Measurements from ENCODE around the gene PLPP4. TPM values are rescaled to one million over a fixed set of nuclear protein-coding genes. Genes with fewer than 3 reads are reported as not detected.

The PLPP4 gene
- total RNA-seq (2022), result 0.86 and 1.3 TPM in 2 replicates
- Bru-seq, nascent RNA, result percentile 29 among the genes with signal in this experiment
- BruChase-seq, experiment 1, labeled RNA remaining after a 6-hour chase, result percentile 16 among the genes with signal in this experiment
- BruChase-seq, experiment 2, labeled RNA remaining after a 2-hour chase, result percentile 19 among the genes with signal in this experiment
- long read RNA-seq, partial matches to known transcripts, result 1 of 5 reads
- long read RNA-seq, other reads (novel, unspliced or antisense), result 3 of 5 reads

DNA sequence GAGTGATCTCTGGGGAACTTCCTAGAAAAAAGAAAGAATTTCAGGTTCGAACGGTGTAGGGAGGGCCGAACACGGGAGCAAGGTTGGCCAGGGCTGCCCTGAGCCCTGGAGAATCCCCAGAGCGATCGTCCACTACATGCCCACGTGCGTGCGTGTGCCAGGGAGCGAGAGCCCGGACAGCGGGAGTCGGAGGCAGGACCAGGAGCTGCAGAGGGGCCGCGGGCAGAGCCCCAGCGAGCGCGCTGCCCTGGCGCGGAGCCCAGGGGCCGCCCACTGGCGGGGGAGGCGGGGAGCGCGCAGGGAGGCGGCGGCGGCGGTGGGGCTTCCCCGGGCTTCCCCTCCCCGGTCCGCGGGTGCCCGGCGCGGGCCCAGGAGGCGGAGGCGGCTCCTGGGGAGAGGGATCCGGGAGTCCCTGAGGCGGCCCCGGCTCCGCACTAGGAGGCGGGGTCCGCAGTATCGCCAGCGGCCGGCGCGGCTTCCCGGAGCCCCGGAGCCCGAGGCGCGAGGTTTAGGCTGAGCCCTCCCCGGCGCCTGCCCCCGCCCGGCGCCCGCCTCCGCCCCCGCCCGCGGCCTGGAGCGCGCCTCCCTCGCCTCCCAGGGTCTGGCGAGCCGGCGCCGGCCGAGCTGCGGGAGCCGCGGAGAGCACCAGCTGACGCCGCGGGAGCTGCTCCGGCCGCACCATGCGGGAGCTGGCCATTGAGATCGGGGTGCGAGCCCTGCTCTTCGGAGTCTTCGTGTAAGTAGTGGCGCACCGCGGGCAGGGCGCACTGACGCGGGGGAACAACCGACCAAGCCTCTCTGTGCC, at the start of gene PLPP4:
Gene PLPP4, plus strand, starts transcription at position 602 of the 805 bp plus-strand sequence. Its CDS starts 79 bp downstream, at position 681.
- Mint-ChIP-seq H3K4me1 (ENCODE audit: insufficient read depth, unreplicated experiment) (peaks cover 6% of the 10 kb centered on the region), H3K27me3 (ENCODE audit: insufficient read depth, unreplicated experiment) (peaks cover 46% of the 10 kb centered on the region), H3K4me3 (ENCODE audit: unreplicated experiment) (peak within 1 kb of the TSS; percentile 79), H3K27ac (ENCODE audit: low read depth, unreplicated experiment) (no peak within 1 kb of the TSS), H3K36me3 (ENCODE audit: insufficient read depth, unreplicated experiment) (peaks cover 7% of the 10 kb centered on the region), H3K9me3 (ENCODE audit: unreplicated experiment) (no peaks in the 10 kb centered on the region)
- ChIA-PET CTCF (no interaction called here), POLR2A (no interaction called here)
- BruUV-seq (replicated peaks), result no TSS peak
- TF ChIP-seq, protein P1, sequence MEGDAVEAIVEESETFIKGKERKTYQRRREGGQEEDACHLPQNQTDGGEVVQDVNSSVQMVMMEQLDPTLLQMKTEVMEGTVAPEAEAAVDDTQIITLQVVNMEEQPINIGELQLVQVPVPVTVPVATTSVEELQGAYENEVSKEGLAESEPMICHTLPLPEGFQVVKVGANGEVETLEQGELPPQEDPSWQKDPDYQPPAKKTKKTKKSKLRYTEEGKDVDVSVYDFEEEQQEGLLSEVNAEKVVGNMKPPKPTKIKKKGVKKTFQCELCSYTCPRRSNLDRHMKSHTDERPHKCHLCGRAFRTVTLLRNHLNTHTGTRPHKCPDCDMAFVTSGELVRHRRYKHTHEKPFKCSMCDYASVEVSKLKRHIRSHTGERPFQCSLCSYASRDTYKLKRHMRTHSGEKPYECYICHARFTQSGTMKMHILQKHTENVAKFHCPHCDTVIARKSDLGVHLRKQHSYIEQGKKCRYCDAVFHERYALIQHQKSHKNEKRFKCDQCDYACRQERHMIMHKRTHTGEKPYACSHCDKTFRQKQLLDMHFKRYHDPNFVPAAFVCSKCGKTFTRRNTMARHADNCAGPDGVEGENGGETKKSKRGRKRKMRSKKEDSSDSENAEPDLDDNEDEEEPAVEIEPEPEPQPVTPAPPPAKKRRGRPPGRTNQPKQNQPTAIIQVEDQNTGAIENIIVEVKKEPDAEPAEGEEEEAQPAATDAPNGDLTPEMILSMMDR (IDR thresholded peaks at IDR 0.05; ENCODE audit: unreplicated experiment), result no peak
- intact Hi-C loops (cut with micrococcal nuclease), result no loop called here
- peak; percentile 32 for DNase-seq (ENCODE audit: unreplicated experiment)

DNA sequence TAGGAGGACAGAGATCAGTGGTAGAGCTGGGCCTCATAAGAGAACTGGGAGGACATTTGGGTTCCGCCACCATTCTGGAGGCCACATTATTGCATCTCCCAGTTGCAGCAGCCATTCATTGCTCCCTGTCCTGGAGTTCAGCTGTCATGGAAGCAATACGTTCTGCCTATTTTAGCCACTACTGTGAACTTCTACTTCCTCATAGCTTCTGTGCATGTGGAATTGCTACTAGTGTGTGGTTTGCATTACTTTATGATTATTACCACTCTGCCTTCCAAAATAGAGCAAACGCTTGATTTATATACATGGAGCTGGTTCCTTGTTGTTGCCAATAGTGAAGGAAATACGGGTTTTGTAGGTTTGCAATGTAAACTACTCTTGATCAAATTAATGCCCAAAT, 47.2 kb upstream of the PLPP4 start:
- Mint-ChIP-seq H3K27me3 (ENCODE audit: insufficient read depth, unreplicated experiment) (peaks cover 18% of the 10 kb centered on the region), H3K27ac (ENCODE audit: low read depth, unreplicated experiment) (no peak overlapping the region), H3K4me3 (ENCODE audit: unreplicated experiment) (no peak overlapping the region), H3K9me3 (ENCODE audit: unreplicated experiment) (no peaks in the 10 kb centered on the region), H3K36me3 (ENCODE audit: insufficient read depth, unreplicated experiment) (no peaks in the 10 kb centered on the region), H3K4me1 (ENCODE audit: insufficient read depth, unreplicated experiment) (peaks cover 6% of the 10 kb centered on the region)
- CTCF ChIA-PET, result interaction anchor here (0.8 to 2.3 kb wide), 2 partner anchors 13 kb away, joined by 3 to 15 read pairs; no protein-coding TSS in a partner anchor
- POLR2A ChIA-PET, result interaction anchor here (1.3 kb wide), 1 partner anchor 8 kb away, joined by 6 read pairs; no protein-coding TSS in a partner anchor
- intact Hi-C loops (cut with micrococcal nuclease), result no loop called here
- TF ChIP-seq, protein P1 (IDR thresholded peaks at IDR 0.05; ENCODE audit: unreplicated experiment), result no peak
- BruUV-seq (replicated peaks), result no TSS peak
- DNase-seq (ENCODE audit: unreplicated experiment), result no peak

DNA sequence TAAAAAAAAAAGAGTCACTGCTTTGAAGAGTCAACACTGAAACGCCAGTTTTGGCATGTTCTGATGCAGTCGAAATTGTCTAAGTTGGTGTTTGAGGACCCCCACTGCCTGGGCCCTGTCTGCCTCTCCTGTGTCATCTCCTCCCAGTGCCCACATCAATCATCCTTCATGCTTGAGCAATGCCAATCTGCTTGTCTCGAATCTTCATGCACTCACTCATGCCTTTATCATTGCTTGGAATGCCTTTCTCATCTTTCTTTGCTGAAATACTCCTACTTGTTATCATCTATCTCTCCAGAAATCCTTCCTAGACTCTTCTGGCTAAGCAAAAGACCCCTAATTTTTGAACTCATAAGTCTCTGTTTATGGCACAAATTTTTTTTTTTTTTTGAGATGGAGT, 42.1 kb upstream of the PLPP4 start:
- H3K9me3 Mint-ChIP-seq (ENCODE audit: unreplicated experiment), result no peaks in the 10 kb centered on the region
- TF ChIP-seq, protein P1 (IDR thresholded peaks at IDR 0.05; ENCODE audit: unreplicated experiment), result no peak
- POLR2A ChIA-PET, result no interaction called here
- peaks cover 23% of the 10 kb centered on the region for H3K27me3 Mint-ChIP-seq (ENCODE audit: insufficient read depth, unreplicated experiment)
- no peak for DNase-seq (ENCODE audit: unreplicated experiment)
- no TSS peak for BruUV-seq (replicated peaks)
- H3K4me1 Mint-ChIP-seq (ENCODE audit: insufficient read depth, unreplicated experiment), result peaks cover 16% of the 10 kb centered on the region
- no peak overlapping the region for H3K27ac Mint-ChIP-seq (ENCODE audit: low read depth, unreplicated experiment)
- no peak overlapping the region for H3K4me3 Mint-ChIP-seq (ENCODE audit: unreplicated experiment)
- no peaks in the 10 kb centered on the region for H3K36me3 Mint-ChIP-seq (ENCODE audit: insufficient read depth, unreplicated experiment)
- CTCF ChIA-PET, result interaction anchor here (2.0 kb wide), 1 partner anchor 322 kb away, joined by 7 read pairs; no protein-coding TSS in a partner anchor
- intact Hi-C loops (cut with micrococcal nuclease), result no loop called here

DNA sequence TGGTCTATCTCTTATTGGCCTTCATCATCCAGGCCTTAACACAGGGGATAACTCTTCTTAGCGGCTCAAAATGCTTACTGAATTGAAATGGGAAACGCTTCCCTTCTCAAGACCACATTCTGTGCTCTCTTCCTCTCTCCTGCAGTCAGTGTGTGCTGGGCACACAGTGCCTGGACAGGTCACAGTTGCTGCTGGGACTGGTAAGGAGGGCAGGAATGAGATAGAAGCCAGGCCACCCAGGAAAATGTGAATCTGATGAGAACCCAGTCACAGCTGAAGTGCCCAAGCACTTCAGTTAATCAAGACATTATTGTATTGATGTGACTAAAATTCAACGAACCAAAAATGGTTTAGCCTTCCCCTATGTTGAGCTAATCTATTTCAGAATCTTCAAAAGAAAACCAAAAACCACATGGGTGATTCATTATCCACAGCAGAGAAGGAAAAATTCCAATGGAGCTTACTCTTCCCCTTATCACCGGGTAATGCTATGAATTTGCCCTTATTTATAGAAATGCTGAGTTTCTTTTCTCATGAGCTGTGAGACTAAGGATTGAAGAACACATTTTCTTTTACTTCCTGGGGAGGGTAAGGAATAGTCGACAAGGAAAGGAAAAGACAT, 41.2 kb upstream of the PLPP4 start:
- Mint-ChIP-seq H3K27me3 (ENCODE audit: insufficient read depth, unreplicated experiment) (peaks cover 19% of the 10 kb centered on the region), H3K36me3 (ENCODE audit: insufficient read depth, unreplicated experiment) (no peaks in the 10 kb centered on the region), H3K27ac (ENCODE audit: low read depth, unreplicated experiment) (no peak overlapping the region), H3K4me1 (ENCODE audit: insufficient read depth, unreplicated experiment) (peaks cover 16% of the 10 kb centered on the region), H3K4me3 (ENCODE audit: unreplicated experiment) (no peak overlapping the region), H3K9me3 (ENCODE audit: unreplicated experiment) (no peaks in the 10 kb centered on the region)
- DNase-seq (ENCODE audit: unreplicated experiment), result peak; percentile 25
- ChIA-PET POLR2A (no interaction called here), CTCF (interaction anchor here (1.1 to 2.0 kb wide), 3 partner anchors 9 to 321 kb away, joined by 4 to 7 read pairs (median 7); no protein-coding TSS in a partner anchor)
- TF ChIP-seq, protein P1 (IDR thresholded peaks at IDR 0.05; ENCODE audit: unreplicated experiment), result no peak
- no TSS peak for BruUV-seq (replicated peaks)
- intact Hi-C loops (cut with micrococcal nuclease), result no loop called here

Measured in MCF 10A (cell line).